HG02943 (cell line): Measurements from ENCODE around the gene CNGA2.
"Not testable (repeated sequence)": the region's sequence is repeated elsewhere in the genome, so short reads cannot be mapped to it uniquely, and the experiment has no call there.

Experiments used
- ATAC-seq: cut with Tn5 transposase; IDR thresholded peaks from one replicate; pipeline ENCODE4 v1.9.1; 2021; ENCODE audit warnings: mild to moderate bottlenecking, low read depth, moderate library complexity; ENCODE audit not compliant: unreplicated experiment

Gene CNGA2

GRCh38 chrX:151734446-151734845 is at the start of gene CNGA2:
Gene CNGA2 (plus strand): TSS chrX:151734746. CDS start chrX:151738484, 3,738 bp downstream.
- no peak for ATAC-seq

DNA sequence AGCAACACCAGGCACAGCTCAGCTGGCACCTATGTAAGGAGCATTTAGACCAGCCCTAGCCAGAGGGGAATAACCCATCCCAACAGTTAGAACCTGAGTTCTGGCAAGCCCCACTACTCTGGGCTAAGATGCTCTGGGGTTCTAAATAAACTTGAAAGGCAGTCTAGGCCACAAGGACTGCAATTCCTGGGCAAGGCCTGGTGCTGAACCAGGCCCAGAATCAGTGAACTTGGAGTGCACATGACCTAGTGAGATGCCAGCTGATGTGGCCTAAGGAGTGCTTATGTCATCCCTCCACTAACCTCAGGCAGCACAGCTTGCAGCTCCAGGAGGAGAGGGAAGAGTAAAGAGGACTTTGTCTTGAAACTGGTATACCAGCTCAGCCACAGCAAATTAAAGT is 46.9 kb upstream of the CNGA2 start:
- no peak for ATAC-seq

DNA sequence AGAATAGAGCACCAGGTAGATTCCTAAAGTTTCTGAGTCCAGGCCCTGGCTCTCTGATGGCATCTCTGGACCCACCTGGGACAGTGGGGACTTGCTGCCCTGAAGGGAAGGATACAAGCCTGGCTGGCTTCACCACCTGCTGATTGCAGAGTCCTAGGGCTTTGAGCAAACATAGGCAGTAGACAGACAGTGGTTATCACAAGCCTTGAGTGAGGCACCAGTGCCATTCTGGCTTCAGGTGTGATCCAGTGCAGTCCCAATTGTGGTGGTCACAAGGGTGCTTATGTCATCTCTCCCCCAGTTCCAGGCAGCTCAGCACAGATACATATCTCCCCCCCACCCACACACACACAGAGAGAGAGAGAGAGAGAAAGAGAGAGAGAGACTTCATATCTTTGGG is 45.9 kb upstream of the CNGA2 start:
- ATAC-seq = no peak

DNA sequence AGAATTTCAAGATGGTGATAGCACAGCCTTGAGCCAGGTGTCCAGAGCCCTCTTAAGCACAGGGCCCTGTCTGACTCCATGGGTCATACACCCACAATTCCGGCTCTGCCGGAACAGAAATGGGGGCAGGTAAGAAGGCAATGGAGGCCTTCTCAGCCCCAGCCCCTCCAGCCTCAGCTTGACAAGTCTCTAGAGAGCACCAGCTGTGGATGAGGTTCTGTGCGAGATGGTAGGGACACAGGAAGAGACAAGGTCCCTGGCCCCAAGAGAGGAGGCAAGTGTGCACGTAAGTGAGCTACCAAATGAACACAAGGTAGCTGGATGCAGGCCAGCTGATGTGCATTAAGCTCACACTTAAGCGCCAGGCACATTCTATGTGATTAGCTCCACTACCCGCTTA is 41.7 kb upstream of the CNGA2 start:
- no peak for ATAC-seq

DNA sequence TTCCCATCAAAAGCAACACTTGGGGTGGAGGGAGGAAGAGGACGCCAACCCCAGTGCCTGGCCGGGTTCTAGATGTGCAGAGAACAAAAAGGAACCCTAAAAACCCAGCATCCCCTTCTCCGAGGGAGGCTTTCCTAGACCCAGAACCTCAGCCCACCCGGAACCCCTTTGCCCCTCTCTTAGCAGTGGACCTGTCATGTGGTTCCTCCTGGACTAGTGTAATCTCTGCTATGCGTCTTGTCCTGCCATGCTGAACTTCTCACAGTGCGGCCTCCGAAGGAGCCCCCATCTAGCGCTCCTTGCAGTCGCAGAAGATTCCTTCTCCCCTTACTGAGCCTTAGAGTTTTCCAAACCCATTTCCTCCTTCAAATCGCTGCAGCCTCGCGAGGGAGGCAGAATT is 40.4 kb upstream of the CNGA2 start:
- no peak for ATAC-seq

GRCh38 chrX:151694661-151695582 is 39.6 kb upstream of the CNGA2 start, which contains the start of gene PRRG3:
Gene PRRG3 (plus strand): TSS chrX:151695458. CDS start chrX:151698815, 3,357 bp downstream.
- no peak for ATAC-seq

DNA sequence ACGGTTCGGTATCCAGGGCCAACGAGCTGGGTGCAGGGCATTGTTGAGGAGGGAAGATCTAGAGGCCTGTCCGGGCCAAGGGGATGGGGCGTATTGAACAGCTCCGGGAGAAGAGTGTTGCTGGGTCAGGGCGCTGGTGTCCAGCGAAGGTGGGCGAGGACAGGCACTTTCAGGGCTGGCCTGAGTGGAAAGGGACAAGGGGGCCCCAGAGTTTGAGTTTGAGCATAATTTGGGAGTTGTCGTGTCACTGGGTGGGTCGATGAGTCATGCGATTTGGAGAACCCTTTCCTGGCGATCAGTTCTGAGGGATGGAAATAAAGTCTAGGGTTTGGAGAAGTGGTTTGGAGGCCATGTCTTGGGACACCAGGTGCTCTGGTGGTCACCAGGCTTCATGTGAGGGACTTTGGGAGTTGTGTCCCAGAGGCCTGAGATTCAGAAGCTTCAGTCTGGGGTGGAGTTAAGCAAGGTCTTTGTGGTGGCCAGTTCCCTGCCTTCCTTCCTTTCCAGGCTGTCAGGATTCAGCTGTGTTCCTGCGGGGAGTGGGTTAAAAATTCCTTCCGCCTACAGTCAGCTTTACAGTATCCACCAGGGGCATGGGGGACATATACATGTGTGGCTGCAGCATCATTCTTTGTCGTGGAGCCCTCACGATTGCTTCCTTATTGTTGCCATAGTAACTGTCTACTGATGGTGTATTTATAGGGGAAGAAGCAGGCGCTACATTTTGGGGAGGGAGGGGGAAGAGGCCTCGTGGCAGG is 38.8 kb upstream of the CNGA2 start:
- ATAC-seq = no peak

DNA sequence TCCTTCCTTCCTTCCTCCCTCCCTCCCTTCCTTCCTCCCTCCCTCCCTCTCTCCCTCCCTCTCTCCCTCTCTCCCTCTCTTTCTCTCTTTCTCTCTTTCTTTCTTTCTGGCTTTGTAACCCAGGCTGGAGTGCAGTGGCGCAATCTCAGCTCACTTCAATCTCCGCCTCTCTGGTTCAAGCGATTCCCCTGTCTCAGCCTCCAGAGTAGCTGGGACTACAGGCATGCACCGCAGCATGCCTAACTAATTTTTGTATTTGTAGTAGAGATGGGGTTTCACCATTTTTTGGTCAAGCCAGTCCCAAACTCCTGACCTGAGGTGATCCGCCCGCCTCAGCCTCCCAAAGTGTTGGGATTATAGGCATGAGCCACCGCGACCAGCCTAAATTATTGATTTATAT is 37.5 kb upstream of the CNGA2 start:
- not testable (repeated sequence) for ATAC-seq

- ATAC-seq = no peak
Measured at GRCh38 chrX:151697522-151697921, 37.0 kb upstream of the CNGA2 start.

DNA sequence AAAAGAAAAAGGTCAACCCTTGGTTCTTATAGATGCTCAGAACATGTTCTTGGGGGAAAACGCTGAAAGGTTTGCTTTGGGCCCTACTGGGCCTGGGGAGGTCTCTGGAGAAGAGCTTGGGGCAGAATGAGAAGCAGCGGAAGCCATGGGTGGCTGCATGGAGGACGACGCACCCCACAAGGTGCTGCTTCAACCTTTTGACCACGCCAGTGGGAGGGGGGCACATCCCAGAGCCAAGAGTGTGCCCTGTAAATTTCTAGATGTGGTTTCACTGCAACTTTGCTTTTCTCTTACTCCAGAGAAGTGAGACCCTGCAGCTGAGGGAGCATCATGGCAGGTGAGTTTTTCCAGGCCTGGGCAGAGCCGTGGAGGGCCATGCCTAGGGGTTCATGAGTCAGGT is 36.1 kb upstream of the CNGA2 start:
- no peak for ATAC-seq

GRCh38 chrX:151699746-151700145 is 34.8 kb upstream of the CNGA2 start:
- no peak for ATAC-seq

GRCh38 chrX:151700581-151700980 is 34.0 kb upstream of the CNGA2 start:
- no peak for ATAC-seq

DNA sequence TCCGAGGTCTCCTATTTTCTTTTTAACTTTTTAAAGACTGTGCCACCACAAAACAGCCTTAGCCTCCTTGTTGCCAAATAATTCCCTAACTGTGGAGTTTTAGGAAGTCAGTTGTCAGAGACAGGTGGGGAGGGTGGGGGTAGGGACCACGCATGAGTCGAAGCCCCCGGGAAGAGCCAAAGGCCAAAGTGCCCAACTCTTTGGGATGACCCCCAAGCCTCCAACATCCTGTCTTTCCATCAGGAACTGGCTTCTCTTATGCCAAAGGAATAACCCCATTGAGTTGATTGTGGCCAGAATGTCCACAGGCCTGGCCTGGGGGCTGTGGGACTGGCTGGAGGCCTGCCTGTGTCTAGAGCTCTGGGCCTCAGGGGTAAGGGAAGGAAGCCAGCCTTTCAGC is 33.5 kb upstream of the CNGA2 start:
- ATAC-seq = no peak

GRCh38 chrX:151701531-151701930 is 33.0 kb upstream of the CNGA2 start:
- no peak for ATAC-seq

GRCh38 chrX:151702026-151702714 is 32.4 kb upstream of the CNGA2 start:
- ATAC-seq = no peak

GRCh38 chrX:151702741-151703340 is 31.7 kb upstream of the CNGA2 start:
- ATAC-seq = no peak

DNA sequence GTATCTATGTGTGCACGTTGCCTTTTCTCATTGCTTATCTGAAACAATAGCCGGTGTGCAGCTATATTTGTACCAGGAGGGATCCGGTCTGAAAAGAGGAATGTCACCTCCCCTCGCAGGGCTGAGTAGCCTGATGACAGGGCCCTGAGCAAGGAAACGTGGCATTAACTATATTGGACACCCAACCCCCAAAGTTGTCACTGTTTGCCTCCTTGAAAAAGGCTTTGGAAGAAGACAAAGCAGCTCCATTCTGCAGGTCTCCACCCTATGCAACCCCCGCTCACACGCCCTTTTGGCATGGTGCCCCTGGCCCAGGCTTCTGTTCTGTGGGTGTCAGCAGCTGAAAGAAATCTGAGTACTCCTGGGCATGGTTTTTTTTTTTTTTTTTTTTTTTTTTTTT is 31.1 kb upstream of the CNGA2 start:
- no peak for ATAC-seq

DNA sequence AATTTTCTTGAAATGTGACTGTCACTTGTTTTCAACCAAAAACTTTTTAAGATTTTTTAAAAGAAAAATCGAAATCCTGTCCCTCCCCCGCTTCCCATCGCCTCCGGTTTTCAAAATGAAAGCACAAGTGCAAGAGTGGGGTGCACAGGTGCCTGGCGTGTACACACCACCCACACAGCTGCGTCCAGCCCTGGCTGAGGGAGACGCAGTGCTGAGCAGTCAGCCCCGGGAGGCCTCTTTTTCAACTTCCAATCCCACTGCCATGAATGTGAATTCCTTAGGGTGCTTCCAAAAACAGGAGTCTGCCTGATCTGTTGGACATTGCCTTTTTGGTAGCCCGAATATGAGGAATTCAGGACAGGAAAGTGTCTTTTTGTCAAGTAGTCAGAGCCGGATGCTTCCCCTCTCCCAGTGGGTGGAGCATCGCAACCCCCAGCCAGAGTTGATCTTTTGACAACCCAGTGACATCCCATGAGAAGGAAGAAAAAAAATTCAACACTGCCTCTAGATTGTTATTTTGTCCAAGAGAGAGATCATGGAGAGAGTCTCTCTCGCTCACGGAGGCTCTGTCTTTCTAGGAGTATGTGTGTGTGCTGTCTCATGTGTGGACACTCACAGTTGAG is 30.4 kb upstream of the CNGA2 start:
- ATAC-seq = no peak

DNA sequence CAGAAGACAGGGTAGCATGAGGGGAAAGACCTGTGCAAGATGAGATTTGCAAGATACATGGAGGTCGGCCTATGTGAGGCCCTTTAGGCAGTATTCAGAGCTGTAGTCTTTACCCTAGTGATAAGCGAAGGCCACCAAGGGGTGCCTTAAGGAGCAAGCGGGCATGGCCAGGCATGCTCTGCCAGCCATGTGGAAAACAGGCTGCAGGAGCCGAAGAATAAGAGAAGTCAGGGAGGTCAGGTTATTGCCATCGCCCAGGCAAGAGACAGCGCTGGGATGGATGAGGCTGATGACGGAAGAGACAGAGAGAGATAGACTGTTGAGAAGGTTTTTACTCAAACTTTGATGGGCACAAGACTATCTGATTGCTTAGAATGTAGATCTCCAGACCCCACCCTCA is 25.7 kb upstream of the CNGA2 start:
- no peak for ATAC-seq

GRCh38 chrX:151710457-151710856 is 24.1 kb upstream of the CNGA2 start:
- ATAC-seq = no peak
